Fibroblast of mammary gland (primary cell): ENCODE results near the gene IZUMO1.

Experiments used
- DNase-seq: peaks from one replicate; pipeline ENCODE4 v3.0.0-alpha.2; 2010; ENCODE audit warnings: low read depth
- H3K4me3 ChIP-seq: 2 replicates; pipeline ENCODE4 v1.5.1; 2011; ENCODE audit warnings: low read depth, mild to moderate bottlenecking, low read length, moderate library complexity; ENCODE audit not compliant: control insufficient read depth
- TF ChIP-seq, protein P1 (sequence below): conservative IDR thresholded peaks from 2 replicates; pipeline ENCODE4 v1.5.1; 2011; ENCODE audit warnings: low read depth, low read length, inconsistent platforms; ENCODE audit not compliant: control insufficient read depth, insufficient read depth

The IZUMO1 gene

DNA sequence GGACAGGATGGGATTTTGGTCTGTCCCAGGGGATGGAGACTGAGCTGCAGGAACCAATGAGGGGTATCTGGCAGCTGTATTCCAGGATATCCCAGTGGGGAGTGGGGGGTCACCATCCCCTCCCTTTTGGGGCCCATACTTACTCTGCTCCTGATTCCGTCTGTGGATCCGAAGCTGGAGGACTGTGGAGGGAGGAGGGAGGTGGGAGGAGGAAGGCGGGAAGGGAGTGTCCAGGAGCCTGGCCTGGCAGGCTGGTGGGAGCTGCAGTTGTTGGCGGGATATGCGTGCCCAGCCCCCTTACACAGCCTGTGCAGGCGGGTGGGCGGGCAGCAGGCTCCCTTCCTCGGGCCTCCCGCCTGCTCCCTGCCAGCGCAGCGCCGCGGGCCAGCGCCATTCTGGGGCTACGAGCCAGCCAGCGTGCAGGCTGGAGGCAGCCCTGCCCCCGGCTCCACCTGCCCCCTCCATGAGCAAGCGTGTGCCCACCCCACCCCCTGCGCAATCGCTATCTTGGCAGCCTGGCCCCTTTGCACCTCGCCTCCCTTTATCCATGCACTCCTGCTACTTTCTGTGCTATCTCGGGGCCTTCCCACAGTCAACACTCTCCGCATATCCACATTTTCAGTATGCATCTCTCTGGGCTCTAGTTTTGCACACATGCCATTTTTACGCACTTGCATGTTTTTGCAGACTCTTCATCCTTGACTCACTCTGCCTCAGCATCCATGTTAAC lies 30.0 kb downstream of the IZUMO1 start:
- TF ChIP-seq, protein P1, sequence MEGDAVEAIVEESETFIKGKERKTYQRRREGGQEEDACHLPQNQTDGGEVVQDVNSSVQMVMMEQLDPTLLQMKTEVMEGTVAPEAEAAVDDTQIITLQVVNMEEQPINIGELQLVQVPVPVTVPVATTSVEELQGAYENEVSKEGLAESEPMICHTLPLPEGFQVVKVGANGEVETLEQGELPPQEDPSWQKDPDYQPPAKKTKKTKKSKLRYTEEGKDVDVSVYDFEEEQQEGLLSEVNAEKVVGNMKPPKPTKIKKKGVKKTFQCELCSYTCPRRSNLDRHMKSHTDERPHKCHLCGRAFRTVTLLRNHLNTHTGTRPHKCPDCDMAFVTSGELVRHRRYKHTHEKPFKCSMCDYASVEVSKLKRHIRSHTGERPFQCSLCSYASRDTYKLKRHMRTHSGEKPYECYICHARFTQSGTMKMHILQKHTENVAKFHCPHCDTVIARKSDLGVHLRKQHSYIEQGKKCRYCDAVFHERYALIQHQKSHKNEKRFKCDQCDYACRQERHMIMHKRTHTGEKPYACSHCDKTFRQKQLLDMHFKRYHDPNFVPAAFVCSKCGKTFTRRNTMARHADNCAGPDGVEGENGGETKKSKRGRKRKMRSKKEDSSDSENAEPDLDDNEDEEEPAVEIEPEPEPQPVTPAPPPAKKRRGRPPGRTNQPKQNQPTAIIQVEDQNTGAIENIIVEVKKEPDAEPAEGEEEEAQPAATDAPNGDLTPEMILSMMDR: no peak
- H3K4me3 ChIP-seq: peak overlapping the region; percentile 37
- peak; percentile 54 for DNase-seq

DNA sequence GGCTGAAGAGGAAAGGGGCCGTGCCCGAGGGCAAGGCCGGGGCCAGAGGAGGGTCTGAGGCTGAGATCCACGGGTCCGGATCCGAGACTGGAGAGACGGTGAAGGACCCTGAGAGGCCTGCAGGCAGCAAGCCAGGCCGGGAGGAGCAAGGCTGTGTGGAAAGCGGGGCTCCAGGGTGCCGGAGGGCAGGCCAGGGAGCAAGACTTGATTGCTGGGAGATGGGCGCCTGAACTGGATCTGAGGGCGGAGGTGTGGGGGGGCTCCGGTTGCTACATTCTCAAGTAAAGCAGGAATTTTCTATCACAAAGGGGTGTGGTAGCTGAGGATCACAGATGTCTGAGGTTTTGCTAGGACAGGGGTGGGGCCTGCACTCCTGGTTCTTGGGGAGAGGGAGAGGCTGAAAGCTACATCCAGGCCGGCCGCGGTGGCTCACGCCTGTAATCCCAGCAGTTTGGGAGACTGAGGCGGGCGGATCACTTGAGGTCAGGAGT lies 31.0 kb downstream of the IZUMO1 start:
- peak overlapping the region; percentile 62 for H3K4me3 ChIP-seq
- peak; percentile 50 for DNase-seq
- TF ChIP-seq, protein P1: no peak

DNA sequence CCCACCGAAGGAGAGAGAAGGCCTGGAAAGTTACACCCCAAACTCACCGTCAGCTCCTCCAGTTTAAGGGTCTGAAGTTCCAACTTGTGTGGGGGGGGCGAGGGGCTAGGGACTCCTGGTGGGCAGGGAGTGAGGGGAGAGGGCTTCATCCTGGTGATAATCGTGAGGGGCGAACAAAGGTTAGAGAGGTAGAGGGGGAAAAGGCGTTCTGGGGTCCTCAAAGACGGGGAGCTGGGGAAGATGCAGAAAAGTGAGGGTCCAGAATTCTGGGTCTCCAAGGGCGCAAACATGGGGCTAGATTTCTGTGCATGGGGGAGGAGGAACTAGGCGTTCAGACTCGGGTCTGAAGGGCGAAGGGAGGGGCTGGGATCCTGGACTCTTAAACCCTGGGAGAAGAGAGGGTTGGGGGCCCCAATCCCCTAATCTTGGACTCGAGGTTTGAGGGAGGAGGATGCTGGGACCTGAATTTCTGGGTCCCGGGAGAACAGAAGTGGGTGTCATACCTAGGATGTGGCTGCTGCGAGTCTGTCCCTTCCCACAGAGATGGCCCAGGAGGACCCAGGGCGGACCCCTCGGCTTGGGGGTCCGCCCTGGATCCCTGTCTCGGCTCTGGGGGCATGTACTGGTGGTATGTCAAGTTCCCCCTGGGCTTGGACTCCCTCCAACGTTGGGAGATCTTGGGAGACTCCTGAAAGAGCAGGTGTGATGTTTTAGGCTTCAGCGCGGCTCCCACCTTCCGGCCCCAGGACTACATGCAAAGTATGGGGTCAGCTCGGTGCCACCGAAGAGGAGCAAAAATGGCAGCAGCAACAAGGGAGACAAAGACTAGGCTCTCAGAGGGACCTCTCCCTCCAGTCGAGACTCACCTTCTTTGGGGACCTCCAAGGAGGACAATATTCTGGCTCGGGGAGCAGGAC lies 31.7 kb downstream of the IZUMO1 start:
- H3K4me3 ChIP-seq: peak overlapping the region; percentile 62
- TF ChIP-seq, protein P1: no peak
- DNase-seq: no peak

DNA sequence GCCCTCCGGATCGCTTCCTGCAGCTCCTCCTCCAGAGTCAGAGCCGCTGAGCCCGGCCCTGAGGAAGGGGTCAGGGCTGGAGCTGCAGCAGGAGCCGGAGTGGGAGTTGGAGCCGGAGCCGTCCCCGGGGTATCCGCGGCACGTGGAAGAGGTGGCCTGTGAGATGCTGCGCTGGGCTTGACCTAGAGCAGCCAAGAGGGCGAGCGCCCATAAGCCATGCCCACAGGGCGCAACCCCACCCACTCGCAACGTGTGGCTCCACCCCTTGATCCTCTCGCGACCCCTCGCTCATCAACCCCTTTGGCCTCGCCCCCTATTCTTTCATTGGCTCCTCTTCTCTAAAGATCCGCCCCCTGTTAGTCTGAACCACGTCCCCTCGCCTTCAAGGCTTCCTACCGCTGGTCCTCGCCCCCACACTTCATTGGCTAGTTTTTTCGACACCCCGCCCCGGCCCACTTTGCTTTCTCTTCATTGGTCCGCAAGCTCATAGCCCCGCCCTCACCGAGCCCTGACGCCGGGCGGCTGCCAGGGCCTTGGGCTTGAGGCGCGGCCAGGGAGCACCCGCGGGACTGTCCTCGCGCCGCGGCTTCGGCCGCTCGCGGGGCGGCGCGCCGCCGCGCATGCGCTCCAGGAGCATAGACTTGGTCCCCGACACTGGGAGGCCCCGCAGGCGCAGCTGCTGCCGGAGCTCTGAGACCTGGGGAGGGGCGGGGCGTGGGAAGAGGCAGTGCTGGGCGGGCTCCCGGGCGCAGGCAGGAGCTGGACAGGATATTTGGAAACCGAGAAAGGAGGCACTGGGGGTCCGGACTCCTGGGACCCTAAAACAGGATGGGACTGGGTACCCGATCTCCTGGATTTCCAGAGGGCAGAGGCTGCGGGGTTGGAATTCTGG lies 32.6 kb downstream of the IZUMO1 start:
- peak overlapping the region; percentile 73 for H3K4me3 ChIP-seq
- TF ChIP-seq, protein P1: no peak
- peak; percentile 98 for DNase-seq

DNA sequence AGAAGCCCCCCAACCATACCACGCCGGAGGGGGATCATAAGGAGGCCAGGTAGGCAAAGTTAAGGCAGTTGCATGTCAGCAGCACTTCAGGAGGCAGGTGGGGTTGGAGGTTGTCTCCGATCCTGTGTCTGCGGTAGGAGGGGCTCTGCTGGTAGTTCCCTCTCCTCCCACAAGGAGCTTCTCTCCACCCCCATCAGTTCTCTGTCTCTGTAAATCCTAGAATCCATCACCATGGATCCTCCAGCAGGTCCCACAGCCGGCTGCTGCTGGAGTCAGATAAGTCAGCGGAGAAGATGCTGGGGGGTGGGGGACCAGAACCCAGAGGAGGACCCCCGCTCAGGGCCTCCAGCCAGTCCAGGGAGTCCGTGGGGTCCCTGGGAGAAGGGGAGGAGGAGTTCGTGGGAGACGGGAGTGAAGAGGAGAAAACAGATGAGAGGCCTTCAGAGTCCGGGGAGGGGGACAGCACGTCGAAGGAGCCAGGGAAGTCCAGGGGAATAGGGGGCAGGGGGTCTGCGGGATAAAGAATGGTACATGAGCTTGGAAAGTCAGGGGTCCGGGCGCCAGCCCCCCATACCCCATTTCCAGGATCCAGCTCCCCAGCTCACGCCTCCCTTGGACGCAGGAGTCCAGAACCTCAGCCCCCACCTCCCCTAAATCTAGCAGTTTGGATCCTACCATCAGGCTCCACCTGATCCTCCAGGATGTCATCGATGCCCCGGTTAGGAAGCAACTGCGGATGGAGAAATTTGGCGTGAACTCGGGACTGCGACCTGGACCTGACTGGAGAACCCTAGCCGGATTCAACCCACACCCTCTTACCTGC lies 33.5 kb downstream of the IZUMO1 start:
- DNase-seq: no peak
- peak overlapping the region; percentile 73 for H3K4me3 ChIP-seq
- TF ChIP-seq, protein P1: peak; percentile 24

DNA sequence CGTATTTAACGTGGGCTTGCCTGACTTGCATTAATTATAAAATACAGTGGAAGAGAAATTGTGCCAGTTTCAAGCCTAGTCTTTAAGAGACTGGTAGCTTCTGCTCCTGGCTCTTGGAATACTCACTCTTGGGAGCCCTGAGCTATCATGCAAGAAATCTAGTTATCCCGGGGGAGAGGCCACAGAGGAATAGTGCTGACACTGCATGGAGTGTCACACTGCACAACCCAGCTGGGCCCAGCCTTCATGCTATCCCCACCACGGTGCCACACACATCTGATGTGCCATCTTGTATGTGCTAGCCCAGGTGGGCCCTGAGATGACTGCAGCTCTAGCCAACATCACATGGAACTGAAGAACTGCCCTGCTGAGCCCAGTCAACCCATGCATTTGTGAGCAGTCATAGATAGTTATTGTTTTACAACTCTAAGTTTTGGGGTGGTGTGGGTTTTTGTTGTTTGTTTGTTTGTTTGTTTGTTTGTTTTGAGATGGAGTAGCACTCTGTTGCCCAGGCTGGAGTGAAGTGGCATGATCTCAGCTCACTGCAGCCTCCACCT lies 35.5 kb downstream of the IZUMO1 start:
- TF ChIP-seq, protein P1: no peak
- DNase-seq: no peak
- H3K4me3 ChIP-seq: no peak overlapping the region
